ENCODE results near the gene ALK.

Gene ALK

GRCh38 chr2:29332540-29332939 is 588.8 kb downstream of the ALK start:
- Histone ChIP-seq H4K20me1 (no peaks in the 10 kb centered on the region), H3K9ac (no peak overlapping the region), H3K27me3 (no peaks in the 10 kb centered on the region), H3K27ac (no peak overlapping the region), H3K4me2 (no peak overlapping the region), H3K9me3 (no peaks in the 10 kb centered on the region), H3K36me3 (no peaks in the 10 kb centered on the region), H3K4me1 (no peaks in the 10 kb centered on the region), H3K4me3 (no peak overlapping the region)
- no peak for TF ChIP-seq Cebpa-rat (IDR thresholded peaks at IDR 0.05)

- H3K27me3 ChIP-seq: no peaks in the 10 kb centered on the region
- H3K27ac ChIP-seq: no peak overlapping the region
- no peak overlapping the region for H3K4me3 ChIP-seq
- no peak for TF ChIP-seq Cebpa-rat (IDR thresholded peaks at IDR 0.05)
- H3K36me3 ChIP-seq: no peaks in the 10 kb centered on the region
- no peak overlapping the region for H3K9ac ChIP-seq
- H3K9me3 ChIP-seq: no peaks in the 10 kb centered on the region
- H3K4me1 ChIP-seq: no peaks in the 10 kb centered on the region
- no peak overlapping the region for H3K4me2 ChIP-seq
- no peaks in the 10 kb centered on the region for H4K20me1 ChIP-seq
These were observed 591.5 kb downstream of the ALK start for GRCh38 chr2:29329899-29330298.

- H3K9ac ChIP-seq: no peak overlapping the region
- no peaks in the 10 kb centered on the region for H3K4me1 ChIP-seq
- H3K9me3 ChIP-seq: no peaks in the 10 kb centered on the region
- no peak overlapping the region for H3K4me2 ChIP-seq
- no peak for TF ChIP-seq Cebpa-rat (IDR thresholded peaks at IDR 0.05)
- no peaks in the 10 kb centered on the region for H3K36me3 ChIP-seq
- no peak overlapping the region for H3K4me3 ChIP-seq
- no peaks in the 10 kb centered on the region for H3K27me3 ChIP-seq
- H3K27ac ChIP-seq: no peak overlapping the region
- no peaks in the 10 kb centered on the region for H4K20me1 ChIP-seq
These were observed 594.5 kb downstream of the ALK start for GRCh38 chr2:29326926-29327325.

GRCh38 chr2:29325544-29325943 is 595.8 kb downstream of the ALK start:
- H3K9me3 ChIP-seq: no peaks in the 10 kb centered on the region
- no peaks in the 10 kb centered on the region for H3K27me3 ChIP-seq
- no peaks in the 10 kb centered on the region for H3K36me3 ChIP-seq
- no peaks in the 10 kb centered on the region for H4K20me1 ChIP-seq
- no peaks in the 10 kb centered on the region for H3K4me1 ChIP-seq
- no peak overlapping the region for H3K4me2 ChIP-seq
- no peak overlapping the region for H3K27ac ChIP-seq
- no peak for TF ChIP-seq Cebpa-rat (IDR thresholded peaks at IDR 0.05)
- H3K4me3 ChIP-seq: no peak overlapping the region
- no peak overlapping the region for H3K9ac ChIP-seq

GRCh38 chr2:29323961-29324360 is 597.4 kb downstream of the ALK start:
- no peak overlapping the region for H3K27ac ChIP-seq
- H4K20me1 ChIP-seq: no peaks in the 10 kb centered on the region
- no peak overlapping the region for H3K4me3 ChIP-seq
- H3K27me3 ChIP-seq: no peaks in the 10 kb centered on the region
- no peaks in the 10 kb centered on the region for H3K36me3 ChIP-seq
- H3K9ac ChIP-seq: no peak overlapping the region
- no peaks in the 10 kb centered on the region for H3K9me3 ChIP-seq
- no peak for TF ChIP-seq Cebpa-rat (IDR thresholded peaks at IDR 0.05)
- H3K4me1 ChIP-seq: no peaks in the 10 kb centered on the region
- no peak overlapping the region for H3K4me2 ChIP-seq

- Histone ChIP-seq H3K36me3 (no peaks in the 10 kb centered on the region), H3K27me3 (no peaks in the 10 kb centered on the region), H3K4me3 (no peak overlapping the region), H4K20me1 (no peaks in the 10 kb centered on the region), H3K9ac (no peak overlapping the region), H3K27ac (no peak overlapping the region), H3K4me2 (no peak overlapping the region), H3K9me3 (no peaks in the 10 kb centered on the region), H3K4me1 (no peaks in the 10 kb centered on the region)
- no peak for TF ChIP-seq Cebpa-rat (IDR thresholded peaks at IDR 0.05)
These were observed 598.1 kb downstream of the ALK start for GRCh38 chr2:29323301-29323700.

- Histone ChIP-seq H3K4me1 (peaks cover 5% of the 10 kb centered on the region), H3K4me2 (no peak overlapping the region)
These were observed 599.4 kb downstream of the ALK start for GRCh38 chr2:29322011-29322410.

GRCh38 chr2:29317801-29318485 is 603.4 kb downstream of the ALK start:
- no peak for TF ChIP-seq Cebpa-rat (IDR thresholded peaks at IDR 0.05)

More at GRCh38 chr2:29322011-29322410, 599.4 kb downstream of the ALK start:
- no peaks in the 10 kb centered on the region for H3K27me3 ChIP-seq
- H3K4me3 ChIP-seq: no peak overlapping the region
- no peak for TF ChIP-seq Cebpa-rat (IDR thresholded peaks at IDR 0.05)
- no peak overlapping the region for H3K9ac ChIP-seq
- H3K27ac ChIP-seq: no peak overlapping the region
- H3K9me3 ChIP-seq: no peaks in the 10 kb centered on the region
- H3K36me3 ChIP-seq: no peaks in the 10 kb centered on the region
- H4K20me1 ChIP-seq: no peaks in the 10 kb centered on the region

GRCh38 chr2:29317077-29317517 is 604.3 kb downstream of the ALK start:
- H3K4me2 ChIP-seq: peak overlapping the region; percentile 42
- no peak overlapping the region for H3K9ac ChIP-seq
- no peak overlapping the region for H3K4me3 ChIP-seq

More at GRCh38 chr2:29317801-29318485, 603.4 kb downstream of the ALK start:
- no peaks in the 10 kb centered on the region for H3K27me3 ChIP-seq
- peaks cover 43% of the 10 kb centered on the region for H3K4me1 ChIP-seq
- H4K20me1 ChIP-seq: 0 out of 2 replicates have a peak, but pooled peaks cover 4% of the 10 kb centered on the region
- H3K36me3 ChIP-seq: no peaks in the 10 kb centered on the region
- peak overlapping the region; percentile 42 for H3K4me2 ChIP-seq
- H3K27ac ChIP-seq: no peak overlapping the region
- H3K9ac ChIP-seq: no peak overlapping the region
- H3K4me3 ChIP-seq: no peak overlapping the region
- no peaks in the 10 kb centered on the region for H3K9me3 ChIP-seq

GRCh38 chr2:29314816-29315571 is 606.4 kb downstream of the ALK start:
- Histone ChIP-seq H3K36me3 (no peaks in the 10 kb centered on the region), H3K4me1 (peaks cover 68% of the 10 kb centered on the region), H3K4me3 (peak overlapping the region; percentile 48; the same call in 1 of the 2 replicates), H3K27ac (no peak overlapping the region), H3K27me3 (no peaks in the 10 kb centered on the region), H3K4me2 (peak overlapping the region; percentile 89), H3K9me3 (no peaks in the 10 kb centered on the region), H4K20me1 (0 out of 2 replicates have a peak, but pooled peaks cover 4% of the 10 kb centered on the region), H3K9ac (no peak overlapping the region)
- TF ChIP-seq Cebpa-rat (IDR thresholded peaks at IDR 0.05): no peak

More at GRCh38 chr2:29317077-29317517, 604.3 kb downstream of the ALK start:
- Histone ChIP-seq H3K36me3 (no peaks in the 10 kb centered on the region), H3K4me1 (peaks cover 51% of the 10 kb centered on the region), H3K27me3 (no peaks in the 10 kb centered on the region), H4K20me1 (0 out of 2 replicates have a peak, but pooled peaks cover 4% of the 10 kb centered on the region), H3K9me3 (no peaks in the 10 kb centered on the region), H3K27ac (no peak overlapping the region)
- TF ChIP-seq Cebpa-rat (IDR thresholded peaks at IDR 0.05): no peak

Data from BLaER1 (cell line).